ENCODE results near the gene ARHGAP27.

- TF ChIP-seq POLR2AphosphoS5 (IDR thresholded peaks at IDR 0.05; ENCODE audit: low read depth, low read length): no peak
- TF ChIP-seq POLR2A (IDR thresholded peaks at IDR 0.05; ENCODE audit: low read depth, low read length): no peak
- TF ChIP-seq PAX5 (IDR thresholded peaks at IDR 0.05; ENCODE audit: insufficient read depth, low read length, severe bottlenecking): no peak
- TF ChIP-seq POU2F2 (IDR thresholded peaks at IDR 0.05; ENCODE audit: low read depth, low read length): no peak
Observed at GRCh38 chr17:45357364-45357997, 75.2 kb downstream of the ARHGAP27 start.

All from GM12891 (cell line).